HAP-1 (cell line): Measurements from ENCODE around the gene HOXD3.

Experiments used
- DNase-seq, 2 experiments: peaks; one replicate each; pipeline ENCODE4 v3.0.0-alpha.2; 2016 to 2020; ENCODE audit warnings: low spot score in 2 of 2
- H3K27me3 ChIP-seq: fragments of 250-450 bp; sonication (Bioruptor Pico); 2 replicates; pipeline ENCODE4 v1.5.1; 2020; ENCODE audit warnings: low read depth, mild to moderate bottlenecking, moderate library complexity
- H3K36me3 ChIP-seq: fragments of 250-450 bp; sonication (Bioruptor Pico); replicated peaks from 2 replicates; pipeline ENCODE4 v1.5.1; 2020; ENCODE audit warnings: mild to moderate bottlenecking
- H3K4me1 ChIP-seq: fragments of 250-450 bp; sonication (Bioruptor Pico); 2 replicates; pipeline ENCODE4 v1.5.1; 2020; ENCODE audit warnings: mild to moderate bottlenecking
- H3K4me3 ChIP-seq: fragments of 250-450 bp; sonication (Bioruptor Pico); 2 replicates; pipeline ENCODE4 v1.5.1; 2020; ENCODE audit warnings: mild to moderate bottlenecking, moderate library complexity
- H3K9me3 ChIP-seq: fragments of 250-450 bp; sonication (Bioruptor Pico); 2 replicates; pipeline ENCODE4 v1.5.1; 2020; ENCODE audit warnings: mild to moderate bottlenecking, moderate library complexity
- in situ Hi-C: fragments of 300-500 bp; cut with MboI; formaldehyde crosslinking; loops from 3 replicates; pipeline ENCODE4 v1.14.3; 2020; ENCODE audit warnings: low sequenced_read_pairs, inconsistent platforms, mixed read lengths

Gene HOXD3

GRCh38 chr2:176188774-176189680 lies 31.9 kb downstream of the HOXD3 start:
- H3K27me3 ChIP-seq: peaks cover 11% of the 10 kb centered on the region
- in situ Hi-C loops: no loop called here
- H3K9me3 ChIP-seq: no peaks in the 10 kb centered on the region

GRCh38 chr2:176189681-176190641 lies 32.9 kb downstream of the HOXD3 start:
- Histone ChIP-seq H3K4me1 (peaks cover 5% of the 10 kb centered on the region), H3K27me3 (peaks cover 13% of the 10 kb centered on the region), H3K4me3 (no peak overlapping the region), H3K36me3 (no peaks in the 10 kb centered on the region), H3K9me3 (no peaks in the 10 kb centered on the region)
- in situ Hi-C loops: no loop called here
- no peak for DNase-seq

More at GRCh38 chr2:176188774-176189680, 31.9 kb downstream of the HOXD3 start:
- no peak for DNase-seq
- Histone ChIP-seq H3K4me1 (peaks cover 5% of the 10 kb centered on the region), H3K36me3 (no peaks in the 10 kb centered on the region), H3K4me3 (no peak overlapping the region)

- no peaks in the 10 kb centered on the region for H3K36me3 ChIP-seq
- peaks cover 6% of the 10 kb centered on the region for H3K27me3 ChIP-seq
- DNase-seq: no peak
- peaks cover 2% of the 10 kb centered on the region for H3K4me1 ChIP-seq
- H3K9me3 ChIP-seq: no peaks in the 10 kb centered on the region
- no peak overlapping the region for H3K4me3 ChIP-seq
- in situ Hi-C loops: no loop called here
Measured at GRCh38 chr2:176192351-176192750, 35.2 kb downstream of the HOXD3 start.

GRCh38 chr2:176193048-176193447 lies 35.9 kb downstream of the HOXD3 start:
- DNase-seq: no peak
- Histone ChIP-seq H3K27me3 (peaks cover 4% of the 10 kb centered on the region), H3K4me3 (no peak overlapping the region), H3K9me3 (no peaks in the 10 kb centered on the region), H3K4me1 (no peaks in the 10 kb centered on the region; the same call in 1 of the 2 replicates), H3K36me3 (no peaks in the 10 kb centered on the region)
- in situ Hi-C loops: no loop called here

GRCh38 chr2:176199902-176200301 lies 42.8 kb downstream of the HOXD3 start:
- H3K4me3 ChIP-seq: no peak overlapping the region
- in situ Hi-C loops: no loop called here
- H3K4me1 ChIP-seq: no peaks in the 10 kb centered on the region
- no peaks in the 10 kb centered on the region for H3K36me3 ChIP-seq
- DNase-seq: no peak
- no peaks in the 10 kb centered on the region for H3K27me3 ChIP-seq
- H3K9me3 ChIP-seq: no peaks in the 10 kb centered on the region

- in situ Hi-C loops: no loop called here
- Histone ChIP-seq H3K27me3 (no peaks in the 10 kb centered on the region), H3K4me3 (no peak overlapping the region), H3K9me3 (no peaks in the 10 kb centered on the region), H3K4me1 (no peaks in the 10 kb centered on the region), H3K36me3 (no peaks in the 10 kb centered on the region)
- DNase-seq: no peak
Measured at GRCh38 chr2:176200971-176201370, 43.9 kb downstream of the HOXD3 start.

- Histone ChIP-seq H3K4me1 (no peaks in the 10 kb centered on the region), H3K36me3 (no peaks in the 10 kb centered on the region), H3K9me3 (no peaks in the 10 kb centered on the region), H3K4me3 (no peak overlapping the region), H3K27me3 (no peaks in the 10 kb centered on the region)
- DNase-seq: no peak
- in situ Hi-C loops: no loop called here
Measured at GRCh38 chr2:176202491-176202890, 45.4 kb downstream of the HOXD3 start.

GRCh38 chr2:176205126-176205525 lies 48.0 kb downstream of the HOXD3 start:
- H3K9me3 ChIP-seq: no peaks in the 10 kb centered on the region
- H3K36me3 ChIP-seq: no peaks in the 10 kb centered on the region
- H3K4me3 ChIP-seq: no peak overlapping the region
- H3K4me1 ChIP-seq: no peaks in the 10 kb centered on the region
- no peak for DNase-seq
- no peaks in the 10 kb centered on the region for H3K27me3 ChIP-seq
- in situ Hi-C loops: no loop called here

GRCh38 chr2:176206136-176206535 lies 49.0 kb downstream of the HOXD3 start:
- in situ Hi-C loops: no loop called here
- H3K27me3 ChIP-seq: no peaks in the 10 kb centered on the region
- no peaks in the 10 kb centered on the region for H3K36me3 ChIP-seq
- H3K4me1 ChIP-seq: no peaks in the 10 kb centered on the region
- no peaks in the 10 kb centered on the region for H3K9me3 ChIP-seq
- H3K4me3 ChIP-seq: no peak overlapping the region
- DNase-seq: no peak

GRCh38 chr2:176206682-176207081 lies 49.6 kb downstream of the HOXD3 start:
- Histone ChIP-seq H3K27me3 (no peaks in the 10 kb centered on the region), H3K4me3 (no peak overlapping the region), H3K4me1 (no peaks in the 10 kb centered on the region), H3K36me3 (no peaks in the 10 kb centered on the region), H3K9me3 (no peaks in the 10 kb centered on the region)
- in situ Hi-C loops: no loop called here
- no peak for DNase-seq

GRCh38 chr2:176211110-176211509 lies 54.0 kb downstream of the HOXD3 start:
- no peak overlapping the region for H3K4me3 ChIP-seq
- H3K4me1 ChIP-seq: no peaks in the 10 kb centered on the region
- no peaks in the 10 kb centered on the region for H3K27me3 ChIP-seq
- no peaks in the 10 kb centered on the region for H3K36me3 ChIP-seq
- in situ Hi-C loops: no loop called here
- DNase-seq: no peak
- no peaks in the 10 kb centered on the region for H3K9me3 ChIP-seq

- no peaks in the 10 kb centered on the region for H3K4me1 ChIP-seq
- no peak overlapping the region for H3K4me3 ChIP-seq
- in situ Hi-C loops: no loop called here
Measured at GRCh38 chr2:176212276-176212675, 55.2 kb downstream of the HOXD3 start.

GRCh38 chr2:176213406-176213805 lies 56.3 kb downstream of the HOXD3 start:
- DNase-seq: no peak
- in situ Hi-C loops: no loop called here
- H3K36me3 ChIP-seq: no peaks in the 10 kb centered on the region
- no peaks in the 10 kb centered on the region for H3K27me3 ChIP-seq
- no peaks in the 10 kb centered on the region for H3K9me3 ChIP-seq
- H3K4me1 ChIP-seq: no peaks in the 10 kb centered on the region
- H3K4me3 ChIP-seq: no peak overlapping the region

More at GRCh38 chr2:176212276-176212675, 55.2 kb downstream of the HOXD3 start:
- DNase-seq: no peak
- Histone ChIP-seq H3K36me3 (no peaks in the 10 kb centered on the region), H3K9me3 (no peaks in the 10 kb centered on the region), H3K27me3 (no peaks in the 10 kb centered on the region)
